Measurements from ENCODE around the gene RAD21L1.

Gene RAD21L1

DNA sequence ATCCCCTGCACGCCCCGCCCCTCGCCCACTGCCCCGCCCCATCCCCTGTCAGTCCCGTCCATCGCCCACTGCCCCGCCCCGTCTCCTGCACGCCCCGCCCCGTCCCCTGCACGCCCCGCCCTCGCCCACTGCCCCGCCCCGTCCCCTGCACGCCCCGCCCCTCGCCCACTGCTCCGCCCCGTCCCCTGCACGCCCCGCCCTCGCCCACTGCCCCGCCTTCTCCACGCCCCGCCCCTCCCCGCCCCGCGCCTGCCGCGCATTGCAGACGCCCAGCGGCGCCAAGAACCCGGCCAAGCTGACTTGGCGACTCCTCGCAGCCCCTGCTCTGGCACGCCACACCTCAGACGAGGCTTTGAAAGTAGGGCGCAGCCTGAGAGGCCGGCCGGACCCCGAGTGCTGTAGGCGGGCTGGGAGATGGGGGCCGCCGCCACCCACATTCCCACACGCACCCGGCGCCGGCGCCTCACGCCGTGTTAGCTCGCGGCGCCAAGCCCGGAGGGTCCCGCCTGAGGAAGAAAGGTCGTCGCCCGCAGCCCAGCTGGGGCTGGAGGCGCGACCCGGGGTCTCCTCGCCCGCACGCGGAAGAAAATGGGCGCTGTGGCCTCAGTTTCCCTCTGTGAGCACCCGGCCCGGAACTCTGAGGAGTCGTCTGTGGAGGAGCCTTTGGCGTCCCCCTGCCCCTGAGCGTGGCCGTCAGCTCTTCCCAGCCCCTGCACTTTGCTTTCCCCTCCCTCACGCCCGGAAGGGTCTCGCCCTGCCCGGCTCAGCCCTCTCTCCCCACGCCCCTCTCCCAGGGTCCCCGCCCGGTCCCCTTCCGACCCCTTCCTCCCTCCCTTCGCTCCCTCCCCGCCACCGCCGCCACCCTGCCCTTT is at the start of gene RAD21L1:
Gene RAD21L1 (plus strand): TSS at position 262 of the 872 bp plus-strand sequence. CDS start 2,410 bp downstream, outside the sequence.
- peak; percentile 88 for DNase-seq

GRCh38 chr20:1177680-1178079 is 48.2 kb upstream of the RAD21L1 start:
- no peak for DNase-seq

GRCh38 chr20:1178103-1178502 is 47.7 kb upstream of the RAD21L1 start:
- no peak for DNase-seq

- DNase-seq, result no peak
These were observed 47.2 kb upstream of the RAD21L1 start for GRCh38 chr20:1178623-1179022.

DNA sequence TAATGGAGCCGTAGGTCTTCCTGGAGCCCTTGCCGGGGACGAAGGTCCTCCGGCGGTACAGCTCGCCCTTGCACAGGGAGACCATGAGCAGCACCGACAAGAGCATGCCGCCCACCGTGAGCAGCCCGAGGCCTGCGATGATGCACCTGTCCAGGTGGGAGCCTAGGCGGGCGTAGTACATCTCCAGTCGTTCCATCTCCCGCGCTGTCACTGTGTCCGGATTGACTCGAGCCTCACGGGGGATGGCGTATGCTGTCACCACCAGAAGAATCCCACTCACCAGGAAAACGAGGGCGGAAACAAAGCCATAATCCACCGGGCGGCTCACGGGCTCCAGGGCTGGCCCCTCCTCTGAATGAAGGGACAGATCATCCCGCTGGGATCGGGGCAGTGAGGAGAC is 44.9 kb upstream of the RAD21L1 start:
- no peak for DNase-seq

GRCh38 chr20:1182106-1182505 is 43.7 kb upstream of the RAD21L1 start:
- no peak for DNase-seq

DNA sequence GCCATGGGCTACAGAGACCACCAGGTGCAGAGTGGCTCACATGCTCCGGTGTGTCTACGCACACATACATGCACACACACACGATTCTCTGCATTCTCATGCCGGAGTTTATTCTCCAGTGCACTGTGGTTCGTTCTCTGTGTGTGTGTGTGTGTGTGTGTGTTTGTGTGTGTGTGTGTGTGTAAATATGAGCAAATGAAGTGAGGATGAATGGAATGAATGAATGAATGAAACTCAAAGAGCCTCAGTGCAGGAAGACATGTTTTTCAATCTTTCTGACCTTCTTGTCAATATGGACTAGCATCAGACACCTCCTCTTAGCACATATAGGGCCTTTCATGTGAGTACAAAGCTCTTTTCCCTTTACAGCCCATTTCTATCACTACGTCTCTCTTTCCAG is 42.7 kb upstream of the RAD21L1 start:
- no peak for DNase-seq

DNA sequence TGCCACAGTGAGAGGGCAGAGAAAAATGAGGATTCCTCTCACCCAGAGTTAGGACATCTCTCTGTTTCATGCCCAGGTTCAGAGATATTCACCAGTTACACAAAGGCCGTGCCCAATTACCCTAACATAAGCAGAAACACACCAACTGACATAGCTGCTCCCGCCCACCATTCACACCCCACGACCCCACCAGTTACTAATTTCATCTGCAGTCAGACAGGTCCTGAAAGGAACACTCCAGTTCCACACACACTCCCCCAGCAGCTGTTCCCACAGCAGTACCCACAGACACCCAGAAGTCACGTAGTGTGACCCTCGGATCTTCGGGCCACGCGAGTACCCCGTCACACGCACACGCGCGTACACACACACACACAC is 41.6 kb upstream of the RAD21L1 start:
- no peak for DNase-seq

DNA sequence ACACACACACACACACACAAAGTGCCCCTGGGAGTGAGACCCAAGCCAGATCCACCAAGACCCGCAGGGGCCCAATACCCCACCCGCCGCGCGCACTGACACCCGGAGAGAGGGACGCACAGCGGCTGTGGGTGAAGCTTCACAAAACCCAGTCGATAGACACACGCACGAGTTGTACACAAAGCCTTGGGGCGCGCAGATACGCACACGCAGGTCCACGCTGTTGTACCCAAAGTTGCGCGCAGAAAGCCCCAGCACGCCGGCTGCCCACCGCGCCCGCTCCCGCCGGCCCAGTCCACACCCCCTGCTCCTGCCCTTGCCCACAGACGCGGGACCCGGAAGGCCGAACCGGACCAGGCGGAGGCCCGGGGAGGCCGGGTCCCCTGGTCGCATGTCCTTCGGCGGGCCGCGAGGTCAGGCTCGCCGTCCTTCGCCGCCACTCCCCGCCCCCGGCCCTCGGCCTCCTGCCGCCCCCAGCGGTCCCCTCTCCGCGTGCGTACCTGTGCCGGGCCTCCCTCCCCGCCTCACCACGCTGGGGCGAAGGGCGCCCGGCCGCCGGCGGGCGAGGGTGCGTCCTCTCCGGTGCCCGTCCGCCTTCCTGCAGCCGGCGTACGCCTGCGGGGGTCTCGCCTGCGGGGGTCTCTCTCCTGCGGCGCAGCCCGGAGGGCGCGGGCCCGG is 41.1 kb upstream of the RAD21L1 start, which contains the start of gene TMEM74B:
Gene TMEM74B (minus strand): TSS at position 344 of the 678 bp plus-strand sequence. CDS start 1,180 bp downstream, outside the sequence.
- peak; percentile 37 for DNase-seq

GRCh38 chr20:1185316-1185741 is 40.5 kb upstream of the RAD21L1 start:
- DNase-seq, result peak; percentile 53

DNA sequence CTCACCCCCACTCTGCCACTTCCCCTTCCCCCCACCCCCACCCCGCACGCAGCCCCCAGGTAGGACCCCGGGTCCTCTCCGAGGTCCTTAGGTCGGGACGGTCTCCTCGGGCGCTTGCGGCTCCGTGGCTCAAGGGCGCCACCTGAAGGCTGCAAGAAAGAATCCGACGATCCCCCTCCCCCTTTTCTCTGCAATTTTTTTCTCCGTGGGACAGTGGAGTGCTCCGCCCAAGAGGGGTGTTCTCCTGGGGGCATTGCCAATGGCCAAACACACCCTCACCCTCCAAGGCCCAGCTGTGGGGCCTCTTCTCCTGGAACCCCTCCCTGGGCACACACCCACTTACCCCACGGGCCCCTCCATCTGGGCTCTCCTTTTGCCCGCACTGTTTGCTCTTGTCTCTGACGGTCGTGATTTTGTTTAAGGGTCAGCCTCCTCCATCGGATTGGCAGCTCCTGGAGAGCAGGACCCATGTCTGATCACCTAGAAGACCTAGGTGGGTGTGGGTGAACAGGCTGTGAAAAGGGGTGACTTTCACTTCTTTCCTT is 40.0 kb upstream of the RAD21L1 start:
- peak; percentile 68 for DNase-seq

DNA sequence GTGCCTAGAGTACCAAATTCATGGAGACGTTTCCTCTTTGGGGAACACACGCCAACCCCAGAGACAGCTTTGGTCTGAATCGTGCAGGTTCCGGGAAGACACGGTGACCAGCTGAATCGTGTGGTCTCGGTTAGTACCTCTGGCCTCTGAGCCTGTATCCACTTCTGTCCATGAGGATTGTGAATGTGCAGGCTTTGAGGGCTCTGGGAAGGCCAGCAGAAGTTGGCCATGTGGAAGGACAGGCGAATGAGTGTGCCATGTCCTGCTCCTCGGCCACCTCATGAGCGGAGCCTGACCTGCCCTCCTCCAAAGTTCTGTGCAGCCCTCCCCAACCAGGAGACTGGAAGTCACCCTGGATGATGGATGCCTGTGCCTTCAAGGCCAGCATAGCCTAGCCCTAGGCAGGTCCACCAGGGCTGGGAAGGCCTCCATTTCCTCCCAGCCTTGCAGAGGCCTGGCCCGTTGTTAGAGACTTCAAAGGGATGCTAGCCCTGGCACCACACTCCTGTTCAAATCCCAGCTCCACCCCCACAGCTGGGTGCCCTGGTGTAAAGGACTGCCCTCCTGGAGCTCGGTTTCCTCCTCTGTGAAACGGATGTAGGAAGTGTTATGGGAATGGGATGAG is 39.4 kb upstream of the RAD21L1 start:
- peak; percentile 34 for DNase-seq

- no peak for DNase-seq
These were observed 38.2 kb upstream of the RAD21L1 start for GRCh38 chr20:1187605-1188171.

- no peak for DNase-seq
These were observed 37.5 kb upstream of the RAD21L1 start for GRCh38 chr20:1188347-1188746.

GRCh38 chr20:1189827-1190226 is 36.0 kb upstream of the RAD21L1 start:
- no peak for DNase-seq

- DNase-seq, result no peak
These were observed 35.0 kb upstream of the RAD21L1 start for GRCh38 chr20:1190847-1191246.

DNA sequence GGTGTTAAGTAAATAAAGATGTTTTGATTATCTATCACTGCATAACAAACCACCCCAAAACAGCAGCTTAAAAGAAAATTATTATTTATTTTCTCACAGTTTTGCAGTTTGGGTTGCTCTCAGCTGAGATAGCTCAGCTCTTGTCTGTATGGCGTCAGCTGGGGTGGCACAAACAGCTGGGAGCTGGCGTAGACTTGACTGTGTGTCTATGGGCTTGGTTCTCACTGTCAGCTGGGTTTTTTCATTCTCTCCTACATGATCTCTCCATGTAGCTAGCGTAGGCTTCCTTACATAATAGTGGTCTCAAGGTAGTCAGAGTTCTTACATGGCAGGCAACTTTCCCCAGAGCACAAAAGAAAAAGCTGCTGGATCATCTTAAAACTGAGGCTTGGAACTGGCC is 34.5 kb upstream of the RAD21L1 start:
- no peak for DNase-seq

- DNase-seq, result no peak
These were observed 30.6 kb upstream of the RAD21L1 start for GRCh38 chr20:1195226-1195625.

DNA sequence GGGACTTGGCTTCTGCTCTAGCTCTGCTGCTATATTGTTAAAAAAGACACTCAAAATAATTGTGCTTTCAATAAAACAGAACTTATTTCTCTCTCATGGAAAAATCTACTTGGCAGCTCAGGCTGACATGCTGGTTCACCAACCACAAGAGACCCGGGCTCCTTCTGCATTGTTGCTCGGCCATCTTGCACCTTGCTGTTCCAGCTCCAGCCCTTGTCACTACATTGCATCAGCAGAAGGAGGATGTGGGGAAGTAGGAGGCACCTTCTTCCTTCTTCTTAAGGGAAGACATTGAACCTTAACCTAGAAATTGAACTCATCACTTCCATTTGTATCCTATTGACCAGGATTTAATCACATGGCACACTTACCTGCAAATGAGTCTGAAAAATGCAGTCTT is 29.2 kb upstream of the RAD21L1 start:
- no peak for DNase-seq

DNA sequence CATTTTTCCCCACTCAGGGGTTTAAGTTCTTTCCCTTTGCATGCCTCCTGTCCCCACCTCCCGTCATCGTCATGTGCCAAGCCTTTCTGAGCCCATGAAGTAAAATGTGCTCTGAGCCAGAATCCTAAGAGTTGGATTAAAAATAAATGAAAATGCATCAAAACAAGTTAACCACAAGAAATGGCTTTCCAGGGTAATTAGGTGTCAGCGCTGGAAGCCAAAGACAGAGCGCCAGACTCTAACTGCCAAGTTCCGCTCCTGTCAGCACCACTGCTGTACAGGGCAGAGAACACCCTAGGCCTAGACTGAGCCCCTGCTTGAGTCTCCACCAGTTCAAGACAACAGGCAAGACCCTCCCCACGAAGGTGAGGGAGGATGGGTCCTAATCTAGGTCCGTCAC is 28.0 kb upstream of the RAD21L1 start:
- DNase-seq, result no peak

DNA sequence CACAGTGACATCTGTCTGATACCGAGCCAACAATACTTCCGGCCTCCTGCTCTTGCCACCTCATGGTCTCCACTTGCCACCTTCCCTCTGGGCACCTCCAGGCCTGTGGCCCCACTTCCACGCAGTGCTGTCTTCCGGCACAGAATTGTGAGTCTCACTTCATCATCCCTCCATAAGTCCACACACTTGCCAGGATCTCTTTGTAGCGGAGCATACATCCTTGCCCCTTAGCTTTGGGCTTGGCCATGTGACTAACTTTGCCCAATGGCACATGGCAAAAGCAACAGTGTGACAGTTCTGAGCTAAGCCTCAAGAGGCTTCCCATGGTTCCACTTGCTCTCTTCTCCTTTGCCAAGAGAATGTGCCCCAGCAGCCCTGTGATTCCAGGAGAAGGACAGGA is 27.1 kb upstream of the RAD21L1 start:
- no peak for DNase-seq

- DNase-seq, result no peak
These were observed 26.5 kb upstream of the RAD21L1 start for GRCh38 chr20:1199212-1199873.

Data from NCI-H69 (cell line).